Measurements from ENCODE around the gene SLC49A3.

DNA sequence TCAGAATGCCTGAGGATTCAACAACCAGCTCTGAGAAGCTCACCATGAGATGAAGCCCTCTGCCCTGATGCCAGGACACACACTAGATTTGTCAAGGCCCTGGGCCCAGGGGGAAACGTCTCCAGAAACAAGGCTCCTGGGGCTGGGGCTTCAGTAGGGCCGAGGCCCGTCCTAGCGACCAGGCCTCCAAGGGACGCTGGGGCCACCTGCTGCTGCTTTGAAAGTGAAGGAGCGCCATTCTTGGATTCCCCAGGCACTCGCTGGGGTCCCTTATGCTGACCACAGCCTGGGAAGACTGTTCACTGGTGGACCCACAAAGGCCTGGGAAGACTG lies 39.7 kb downstream of the SLC49A3 start:
- TF ChIP-seq, protein P1, sequence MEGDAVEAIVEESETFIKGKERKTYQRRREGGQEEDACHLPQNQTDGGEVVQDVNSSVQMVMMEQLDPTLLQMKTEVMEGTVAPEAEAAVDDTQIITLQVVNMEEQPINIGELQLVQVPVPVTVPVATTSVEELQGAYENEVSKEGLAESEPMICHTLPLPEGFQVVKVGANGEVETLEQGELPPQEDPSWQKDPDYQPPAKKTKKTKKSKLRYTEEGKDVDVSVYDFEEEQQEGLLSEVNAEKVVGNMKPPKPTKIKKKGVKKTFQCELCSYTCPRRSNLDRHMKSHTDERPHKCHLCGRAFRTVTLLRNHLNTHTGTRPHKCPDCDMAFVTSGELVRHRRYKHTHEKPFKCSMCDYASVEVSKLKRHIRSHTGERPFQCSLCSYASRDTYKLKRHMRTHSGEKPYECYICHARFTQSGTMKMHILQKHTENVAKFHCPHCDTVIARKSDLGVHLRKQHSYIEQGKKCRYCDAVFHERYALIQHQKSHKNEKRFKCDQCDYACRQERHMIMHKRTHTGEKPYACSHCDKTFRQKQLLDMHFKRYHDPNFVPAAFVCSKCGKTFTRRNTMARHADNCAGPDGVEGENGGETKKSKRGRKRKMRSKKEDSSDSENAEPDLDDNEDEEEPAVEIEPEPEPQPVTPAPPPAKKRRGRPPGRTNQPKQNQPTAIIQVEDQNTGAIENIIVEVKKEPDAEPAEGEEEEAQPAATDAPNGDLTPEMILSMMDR (IDR thresholded peaks at IDR 0.05; ENCODE audit: borderline replicate concordance, extremely low read depth, low read length, poor library complexity, severe bottlenecking), result no peak
- no peak for TF ChIP-seq EZH2 (IDR thresholded peaks at IDR 0.05; ENCODE audit: borderline replicate concordance, low read depth, low read length, severe bottlenecking)
